ENCODE data around the gene GRID2. TPM values are rescaled to one million over a fixed set of nuclear protein-coding genes. Genes with fewer than 3 reads are reported as not detected.

The GRID2 gene
- polyA plus RNA-seq, 1 of the 3 experiments (the other 2 are of a cell fraction): not detected

- TF ChIP-seq CTCF (IDR thresholded peaks at IDR 0.05) (no peak), USF2 (IDR thresholded peaks at IDR 0.05; ENCODE audit: borderline replicate concordance, low read depth, low read length) (no peak), PBX3 (IDR thresholded peaks at IDR 0.05) (peak; percentile 79), MAX (IDR thresholded peaks at IDR 0.05; ENCODE audit: low read depth) (no peak), TCF12 (IDR thresholded peaks at IDR 0.05) (peak; percentile 74), RAD21 (IDR thresholded peaks at IDR 0.05; ENCODE audit: low read length) (no peak), GATA2 (CRISPR knock-in tag; IDR thresholded peaks at IDR 0.05) (no peak), YY1 (IDR thresholded peaks at IDR 0.05; ENCODE audit: low read depth) (no peak)
Measured at GRCh38 chr4:92381616-92382015, 77.8 kb downstream of the GRID2 start (continued).

GRCh38 chr4:92382128-92382527, 78.4 kb downstream of the GRID2 start:
- Histone ChIP-seq H3K27me3 (ENCODE audit: insufficient read depth) (no peaks in the 10 kb centered on the region), H3F3A (replicated peaks; ENCODE audit: insufficient read depth) (peaks cover 8% of the 10 kb centered on the region), H3K4me3 (ENCODE audit: low read depth in 2 of 2, low read length in 1 of 2) (no peak overlapping the region), H3K9me3 (no peaks in the 10 kb centered on the region), H3K4me2 (no peak overlapping the region), H3K27ac (ENCODE audit: low read depth in 2 of 2, low read length in 1 of 2) (peak overlapping the region in 1 of 2 experiments; percentile 51; a peak in 2 of 4 replicates), H2AFZ (ENCODE audit: low read depth) (no peak overlapping the region), H3K9me2 (no peaks in the 10 kb centered on the region), H3K79me2 (ENCODE audit: insufficient read depth) (no peaks in the 10 kb centered on the region), H3K9ac (no peak overlapping the region), H4K20me1 (ENCODE audit: insufficient read depth) (no peaks in the 10 kb centered on the region), H3K36me3 (replicated peaks in 1 of 2; ENCODE audit: control insufficient read depth in 1 of 2, insufficient read depth in 2 of 2, low read length in 1 of 2) (no peaks in the 10 kb centered on the region), H3K4me1 (ENCODE audit: control insufficient read depth in 1 of 2, insufficient read depth in 2 of 2, low read depth in 1 of 2, low read length in 1 of 2) (no peaks in the 10 kb centered on the region)
- CTCF ChIA-PET: no interaction called here
- no peak for TF ChIP-seq EZH2phosphoT487 (IDR thresholded peaks at IDR 0.05; ENCODE audit: borderline replicate concordance, low read depth)
- no peak for TF ChIP-seq TAF1 (IDR thresholded peaks at IDR 0.05; ENCODE audit: borderline replicate concordance, low read depth, low read length)
- no peak for TF ChIP-seq CTCF (IDR thresholded peaks at IDR 0.05)
- TF ChIP-seq MEF2A (IDR thresholded peaks at IDR 0.05; ENCODE audit: borderline replicate concordance, low read depth): no peak
- no peak for TF ChIP-seq GATA2 (CRISPR knock-in tag; IDR thresholded peaks at IDR 0.05)
- no peak for TF ChIP-seq JUND (IDR thresholded peaks at IDR 0.05)
- TF ChIP-seq ZBTB33 (IDR thresholded peaks at IDR 0.05; ENCODE audit: borderline replicate concordance, low read depth): no peak
- TF ChIP-seq FOSL2 (IDR thresholded peaks at IDR 0.05; ENCODE audit: borderline replicate concordance, low read depth): no peak
- WGBS (ENCODE audit: low lambda C conversion rate): 76% methylated on average over 1 of the region's 1 CpG
- POLR2A ChIA-PET: no interaction called here
- DNase-seq: no peak

Measured in SK-N-SH (cell line).